HG03354 (cell line): Measurements from ENCODE around the gene SLC35G6.
"Not testable (repeated sequence)": the region's sequence is repeated elsewhere in the genome, so short reads cannot be mapped to it uniquely, and the experiment has no call there.

Experiments
- ATAC-seq: cut with Tn5 transposase; IDR thresholded peaks from one replicate; pipeline ENCODE4 v1.9.1; 2021; ENCODE audit warnings: mild to moderate bottlenecking; ENCODE audit not compliant: unreplicated experiment, poor library complexity, severe bottlenecking

Gene SLC35G6

GRCh38 chr17:7481275-7481674 is at the start of gene SLC35G6:
TSS of gene SLC35G6 (plus strand) at chr17:7481446. CDS start at chr17:7481517, 71 bp downstream.
- ATAC-seq = not testable (repeated sequence)

GRCh38 chr17:7432296-7432695 is 49.0 kb upstream of the SLC35G6 start:
- no peak for ATAC-seq

DNA sequence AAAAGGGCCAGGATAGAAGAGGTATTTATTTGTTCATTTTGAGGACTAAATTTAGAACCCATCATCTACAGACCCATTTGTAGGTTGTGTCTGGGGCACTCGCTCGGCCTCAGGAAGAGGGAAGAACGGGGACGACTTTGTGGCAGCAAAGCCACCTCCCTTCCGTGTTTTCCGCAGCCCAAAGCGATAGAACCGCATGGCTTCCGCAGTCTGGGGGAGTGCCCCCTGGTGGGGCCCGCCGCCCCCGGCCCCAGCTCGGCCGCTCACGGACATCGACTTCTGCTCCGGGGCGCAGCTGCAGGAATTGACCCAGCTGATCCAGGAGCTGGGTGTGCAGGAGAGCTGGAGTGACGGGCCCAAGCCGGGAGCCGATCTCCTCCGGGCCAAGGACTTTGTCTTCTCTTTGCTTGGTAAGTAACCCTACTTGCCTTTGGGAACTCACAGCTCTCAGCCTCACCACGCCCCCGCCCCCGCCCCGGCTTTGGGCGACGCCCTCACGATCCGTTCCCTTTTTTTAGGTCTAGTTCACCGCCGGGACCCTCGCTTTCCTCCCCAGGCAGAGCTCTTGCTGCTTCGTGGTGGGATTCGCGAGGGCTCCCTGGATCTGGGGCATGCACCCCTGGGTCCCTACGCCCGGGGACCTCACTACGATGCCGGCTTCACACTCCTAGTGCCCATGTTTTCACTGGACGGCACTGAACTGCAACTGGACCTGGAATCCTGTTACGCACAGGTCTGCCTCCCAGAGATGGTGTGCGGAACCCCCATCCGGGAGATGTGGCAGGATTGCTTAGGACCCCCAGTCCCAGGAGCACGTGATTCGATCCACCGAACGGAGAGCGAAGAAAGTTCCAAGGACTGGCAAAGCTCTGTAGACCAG is 45.3 kb upstream of the SLC35G6 start:
- peak; percentile 27 for ATAC-seq

GRCh38 chr17:7436556-7437368 is 44.5 kb upstream of the SLC35G6 start:
- peak; percentile 39 for ATAC-seq

DNA sequence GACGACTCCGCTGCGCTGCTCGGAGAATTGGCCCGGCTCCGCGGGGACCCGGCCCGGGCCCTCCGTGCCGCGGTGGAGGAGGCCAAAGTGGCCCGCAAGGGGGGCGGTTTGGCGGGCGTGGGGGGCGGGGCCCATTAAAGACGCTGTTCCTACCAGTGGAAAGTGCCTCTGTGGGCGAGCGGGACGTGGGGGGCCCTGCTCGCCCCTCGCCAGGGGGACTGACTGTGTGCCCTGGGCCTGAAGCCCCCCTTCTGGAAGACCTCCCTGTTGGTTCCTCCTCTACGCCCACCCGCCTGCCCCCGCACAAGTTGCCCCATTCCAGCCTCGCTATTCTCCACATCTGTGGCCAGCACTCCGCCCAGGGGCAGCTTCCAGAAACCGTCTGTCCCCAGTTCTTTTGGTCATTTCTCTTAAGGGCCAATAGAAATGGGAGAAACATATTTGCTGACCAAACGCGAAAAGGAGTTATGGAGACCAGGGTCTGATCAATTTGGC is 43.8 kb upstream of the SLC35G6 start:
- no peak for ATAC-seq

- no peak for ATAC-seq
Measured at GRCh38 chr17:7437950-7438614, 43.2 kb upstream of the SLC35G6 start.

DNA sequence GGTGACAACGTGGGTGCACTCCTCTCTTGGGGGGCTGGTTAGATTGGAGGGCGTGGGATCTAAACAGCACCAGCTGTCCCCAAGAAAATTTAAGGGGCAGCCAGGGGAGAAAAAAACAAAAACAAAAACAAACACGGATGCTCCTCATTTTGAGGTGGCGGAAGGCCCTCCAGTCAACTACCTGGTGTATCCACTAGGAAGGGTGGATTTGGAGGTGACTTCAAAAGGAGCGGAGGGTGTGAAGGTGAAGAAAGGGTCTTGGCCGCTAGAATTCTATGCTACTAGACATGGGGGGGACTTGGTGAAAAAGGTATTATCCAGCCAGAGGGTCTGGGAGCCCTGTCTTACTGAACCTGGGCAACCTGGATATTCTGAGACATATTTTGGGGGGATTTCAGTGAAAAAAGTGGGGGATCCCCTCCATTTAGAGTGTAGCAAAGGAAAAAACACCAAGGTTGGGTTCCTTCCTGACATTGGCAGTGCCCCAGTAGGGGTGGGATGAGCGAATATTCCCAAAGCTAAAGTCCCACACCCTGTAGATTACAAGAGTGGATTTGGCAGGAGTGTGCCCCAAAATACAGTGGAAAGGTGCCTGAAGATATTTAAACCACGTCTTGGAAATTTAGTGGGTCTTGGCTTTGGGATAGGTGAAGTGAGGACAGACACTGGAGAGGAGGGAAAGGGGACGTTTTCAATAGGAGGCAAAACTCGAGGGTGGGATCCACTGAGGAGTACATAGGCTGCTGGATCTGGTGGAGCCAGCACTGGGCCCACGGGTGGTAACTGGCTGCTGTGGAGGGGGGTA is 42.4 kb upstream of the SLC35G6 start:
- ATAC-seq = no peak

GRCh38 chr17:7439462-7440112 is 41.7 kb upstream of the SLC35G6 start, which contains the start of gene FGF11:
TSS of gene FGF11 (plus strand) at chr17:7439512. CDS start at chr17:7439621, 109 bp downstream.
- no peak for ATAC-seq

DNA sequence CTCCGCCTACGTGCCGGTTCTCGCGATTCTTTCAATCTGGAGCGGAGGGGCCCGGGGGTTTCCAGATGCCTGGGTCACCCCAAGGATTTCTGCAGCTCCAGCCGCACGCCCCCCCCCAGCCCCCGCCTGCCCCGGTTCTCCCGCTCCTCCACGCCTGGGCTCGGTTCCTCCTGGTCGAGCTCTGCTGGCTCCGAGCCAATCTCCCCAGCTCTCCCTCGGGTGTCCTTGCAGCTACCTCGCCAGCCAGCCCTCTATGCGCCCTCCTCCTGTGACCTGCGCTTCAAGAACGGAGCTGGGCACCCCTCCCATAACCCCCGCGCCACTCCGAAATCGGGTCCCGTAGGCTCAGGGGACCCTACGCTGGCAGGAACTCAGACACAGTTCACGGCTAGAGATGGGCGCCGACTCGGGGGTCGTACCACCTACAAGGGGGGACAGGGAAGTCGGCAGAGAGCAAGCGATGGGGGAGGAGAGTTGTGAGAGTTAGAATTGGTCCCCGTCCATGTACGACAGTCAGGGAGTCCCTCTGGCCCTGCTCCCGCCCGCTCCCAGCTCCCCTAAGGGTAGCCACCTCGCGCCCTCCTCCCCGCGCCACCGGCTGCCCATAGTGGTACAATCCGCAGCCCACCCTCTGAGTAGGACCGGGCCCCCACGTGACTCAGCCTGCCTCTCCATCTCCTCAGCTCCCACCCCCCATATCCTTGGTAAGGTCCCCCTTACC is 41.0 kb upstream of the SLC35G6 start:
- no peak for ATAC-seq

GRCh38 chr17:7440834-7441195 is 40.4 kb upstream of the SLC35G6 start:
- no peak for ATAC-seq

DNA sequence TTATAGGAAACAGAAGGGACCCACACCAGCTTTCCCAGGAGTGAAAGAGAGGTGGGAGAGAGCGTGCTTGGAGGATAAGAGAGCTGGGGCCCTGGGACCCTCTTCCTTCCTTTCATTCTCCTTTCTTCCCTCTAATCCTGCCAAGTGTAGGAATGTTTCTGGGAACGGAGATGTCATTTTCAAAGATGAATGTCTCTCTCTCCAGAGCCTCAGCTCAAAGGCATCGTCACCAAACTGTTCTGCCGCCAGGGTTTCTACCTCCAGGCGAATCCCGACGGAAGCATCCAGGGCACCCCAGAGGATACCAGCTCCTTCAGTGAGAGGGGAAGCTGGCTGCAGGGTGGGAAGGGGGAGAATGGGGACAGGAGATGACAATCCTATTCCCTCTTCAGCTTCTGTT is 40.0 kb upstream of the SLC35G6 start:
- no peak for ATAC-seq

- no peak for ATAC-seq
Measured at GRCh38 chr17:7442142-7442541, 39.1 kb upstream of the SLC35G6 start.

DNA sequence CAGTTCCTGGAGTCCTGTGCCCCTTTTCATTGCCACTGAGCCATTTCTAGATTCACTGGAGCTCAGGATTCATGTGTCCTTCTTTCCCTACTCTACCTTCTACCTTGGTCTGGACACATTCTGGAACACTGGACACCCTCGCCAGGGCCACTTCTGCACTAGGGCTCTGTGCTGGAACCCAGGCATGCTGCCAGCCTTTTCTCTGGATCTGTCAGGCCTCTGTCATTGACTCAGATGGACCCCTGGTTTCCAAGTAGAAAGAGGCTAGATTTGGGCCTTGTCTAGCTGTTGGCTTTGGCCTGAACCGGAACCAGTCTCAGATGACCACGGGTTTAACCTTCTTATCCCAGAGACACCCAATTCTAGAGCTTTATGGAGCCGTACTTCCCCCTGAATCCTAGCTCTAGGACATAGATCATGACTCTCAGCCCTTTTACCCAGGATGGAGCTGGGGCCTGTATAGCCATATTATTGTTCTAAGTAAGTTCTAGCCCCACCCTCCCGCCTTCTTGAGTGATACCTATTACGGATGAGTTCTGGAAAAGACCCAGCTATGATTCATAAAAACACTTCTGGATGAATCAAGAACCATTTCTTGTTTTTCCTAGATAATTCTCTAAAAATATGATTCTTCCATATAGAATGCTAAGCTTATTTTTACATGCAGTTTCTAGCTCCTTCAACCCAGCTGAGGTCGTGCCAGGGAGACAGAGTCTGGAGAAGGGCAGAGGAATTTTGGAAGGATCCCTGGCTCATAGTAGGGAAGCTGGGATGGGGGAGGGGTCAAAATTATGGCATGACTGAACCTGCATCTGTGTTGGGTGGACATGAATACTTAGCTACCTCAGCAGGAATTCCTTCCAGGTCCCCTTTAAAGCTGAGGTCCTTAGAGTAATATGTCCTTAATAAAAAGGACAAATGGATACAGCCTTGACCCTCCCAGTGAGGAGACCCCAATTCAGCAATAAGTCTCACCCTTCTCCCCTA is 37.5 kb upstream of the SLC35G6 start:
- no peak for ATAC-seq

DNA sequence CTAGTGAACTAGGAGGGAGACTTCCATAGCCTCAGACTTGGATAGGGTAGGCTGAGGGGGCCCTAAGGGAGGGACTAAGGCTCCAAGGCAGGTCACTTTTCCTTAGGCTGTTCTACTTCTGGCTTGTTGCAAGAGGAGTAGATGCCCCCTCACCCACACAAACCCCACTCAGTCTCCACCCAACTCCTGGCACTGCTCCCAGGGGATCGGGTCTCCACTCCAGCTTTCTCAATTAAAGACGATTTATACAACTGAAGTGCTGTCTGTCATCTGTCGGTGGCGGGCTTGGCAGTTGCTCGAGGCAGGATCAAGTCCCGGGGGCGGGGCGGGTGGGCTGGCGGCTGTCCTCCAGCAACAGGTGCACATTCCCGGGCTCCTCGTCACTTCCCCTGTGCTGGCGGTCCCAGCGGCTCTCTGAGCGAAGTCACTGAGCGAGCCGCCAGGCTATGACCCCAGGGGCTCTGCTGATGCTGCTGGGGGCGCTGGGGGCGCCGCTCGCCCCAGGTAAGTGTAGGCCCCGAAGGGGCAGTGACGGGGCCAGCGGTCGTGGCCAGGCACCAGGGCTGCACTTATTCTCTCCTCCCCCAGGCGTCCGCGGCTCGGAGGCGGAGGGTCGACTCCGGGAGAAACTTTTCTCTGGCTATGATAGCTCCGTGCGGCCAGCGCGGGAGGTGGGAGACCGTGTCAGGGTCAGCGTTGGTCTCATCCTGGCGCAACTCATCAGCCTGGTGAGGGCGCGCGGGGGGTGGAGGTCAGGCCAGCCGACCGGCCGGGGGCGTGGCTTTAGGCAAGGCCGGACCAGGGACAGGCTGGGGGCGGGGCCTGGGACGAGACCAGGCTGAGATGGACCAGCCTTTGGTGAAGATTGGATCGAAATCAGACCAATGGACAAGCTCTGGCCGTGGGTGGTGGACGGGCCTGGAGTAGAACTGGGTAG is 36.3 kb upstream of the SLC35G6 start, which contains the start of gene CHRNB1:
CHRNB1 (plus strand) TSS at position 380 of the 937 bp plus-strand sequence; CDS start at position 447, 67 bp downstream.
- ATAC-seq = no peak

DNA sequence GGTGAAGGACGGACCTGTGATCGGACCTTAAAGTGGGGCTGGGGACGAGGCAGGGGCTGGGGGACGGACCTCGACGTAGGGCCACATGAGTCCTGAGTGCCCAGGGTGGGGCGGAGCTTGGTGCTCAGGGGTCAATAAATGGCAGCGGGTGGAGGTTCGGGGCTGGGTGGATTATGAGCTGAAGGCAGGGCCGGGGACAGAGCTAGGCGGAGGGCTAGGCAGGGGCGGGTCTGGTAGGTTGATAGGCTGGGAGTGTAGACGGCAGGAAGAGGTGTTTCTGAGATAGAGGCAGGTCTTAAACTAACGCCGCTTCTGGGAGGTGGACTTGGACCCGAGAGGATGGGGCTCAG is 35.7 kb upstream of the SLC35G6 start:
- ATAC-seq = no peak

DNA sequence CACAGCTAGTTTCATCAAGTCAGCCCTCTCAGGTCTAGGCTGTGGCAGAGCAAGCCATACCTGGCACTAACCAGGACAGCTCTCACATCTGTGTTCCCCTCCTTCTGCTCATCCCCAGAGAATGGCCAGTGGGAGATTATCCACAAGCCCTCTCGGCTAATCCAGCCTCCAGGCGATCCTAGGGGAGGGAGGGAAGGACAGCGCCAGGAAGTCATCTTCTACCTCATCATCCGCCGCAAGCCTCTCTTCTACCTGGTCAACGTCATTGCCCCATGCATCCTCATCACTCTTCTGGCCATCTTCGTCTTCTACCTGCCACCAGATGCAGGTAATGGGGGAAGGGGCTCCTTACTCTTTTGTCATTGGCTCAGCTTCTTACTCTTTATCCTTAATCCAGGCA is 32.8 kb upstream of the SLC35G6 start:
- ATAC-seq = no peak
